Measurements from ENCODE around the gene ATXN2L.

GRCh38 chr16:28843766-28844165 lies 21.0 kb downstream of the ATXN2L start:
- TF ChIP-seq POLR2A (IDR thresholded peaks at IDR 0.05; ENCODE audit: low read length): no peak
- no peak for TF ChIP-seq GATA1 (IDR thresholded peaks at IDR 0.05; ENCODE audit: low read depth, low read length)
